ENCODE measurements around the gene TENM3.

The TENM3 gene

GRCh38 chr4:182427554-182427953 is 184.4 kb downstream of the TENM3 start:
- no peaks in the 10 kb centered on the region for H3K36me3 ChIP-seq (ENCODE audit: insufficient read depth, low read length)
- H3K4me2 ChIP-seq (ENCODE audit: low read length), result no peak overlapping the region
- H3K27ac ChIP-seq (ENCODE audit: low read depth, low read length, poor library complexity, severe bottlenecking), result no peak overlapping the region
- H3F3A ChIP-seq (ENCODE audit: insufficient read depth, low read length), result no peaks in the 10 kb centered on the region
- no peaks in the 10 kb centered on the region for H3K9me3 ChIP-seq (ENCODE audit: low read length)
- no peak overlapping the region for H3K4me3 ChIP-seq (ENCODE audit: low read depth, low read length, poor library complexity, severe bottlenecking)
- no peak overlapping the region for H3K9ac ChIP-seq (ENCODE audit: low read length)
- H3K27me3 ChIP-seq (ENCODE audit: insufficient read depth, low read length), result no peaks in the 10 kb centered on the region
- no peaks in the 10 kb centered on the region for H3K9me2 ChIP-seq (ENCODE audit: low read depth, low read length)
- no peaks in the 10 kb centered on the region for H3K4me1 ChIP-seq (ENCODE audit: insufficient read depth, low read length, severe bottlenecking)
- no peaks in the 10 kb centered on the region for H4K20me1 ChIP-seq (ENCODE audit: insufficient read depth, low read length)
- no peaks in the 10 kb centered on the region for H3K79me2 ChIP-seq (ENCODE audit: insufficient read depth, low read length)
- H2AFZ ChIP-seq (ENCODE audit: low read length), result no peak overlapping the region
- TF ChIP-seq CTCF (IDR thresholded peaks at IDR 0.05; ENCODE audit: low read length) (no peak), EZH2 (IDR thresholded peaks at IDR 0.05; ENCODE audit: borderline replicate concordance, low read length) (no peak)

GRCh38 chr4:182429896-182430295 is 186.7 kb downstream of the TENM3 start:
- no peaks in the 10 kb centered on the region for H3F3A ChIP-seq (ENCODE audit: insufficient read depth, low read length)
- H3K27ac ChIP-seq (ENCODE audit: low read depth, low read length, poor library complexity, severe bottlenecking), result no peak overlapping the region
- no peaks in the 10 kb centered on the region for H3K4me1 ChIP-seq (ENCODE audit: insufficient read depth, low read length, severe bottlenecking)
- H3K4me2 ChIP-seq (ENCODE audit: low read length), result no peak overlapping the region
- TF ChIP-seq CTCF (IDR thresholded peaks at IDR 0.05; ENCODE audit: low read length) (no peak), EZH2 (IDR thresholded peaks at IDR 0.05; ENCODE audit: borderline replicate concordance, low read length) (no peak)
- no peaks in the 10 kb centered on the region for H4K20me1 ChIP-seq (ENCODE audit: insufficient read depth, low read length)
- H3K4me3 ChIP-seq (ENCODE audit: low read depth, low read length, poor library complexity, severe bottlenecking), result no peak overlapping the region
- H3K79me2 ChIP-seq (ENCODE audit: insufficient read depth, low read length), result no peaks in the 10 kb centered on the region
- no peaks in the 10 kb centered on the region for H3K36me3 ChIP-seq (ENCODE audit: insufficient read depth, low read length)
- no peaks in the 10 kb centered on the region for H3K9me2 ChIP-seq (ENCODE audit: low read depth, low read length)
- H3K9ac ChIP-seq (ENCODE audit: low read length), result no peak overlapping the region
- no peaks in the 10 kb centered on the region for H3K27me3 ChIP-seq (ENCODE audit: insufficient read depth, low read length)
- no peak overlapping the region for H2AFZ ChIP-seq (ENCODE audit: low read length)
- no peaks in the 10 kb centered on the region for H3K9me3 ChIP-seq (ENCODE audit: low read length)

GRCh38 chr4:182432819-182433218 is 189.6 kb downstream of the TENM3 start:
- Histone ChIP-seq H3K27me3 (ENCODE audit: insufficient read depth, low read length) (no peaks in the 10 kb centered on the region), H3K4me1 (ENCODE audit: insufficient read depth, low read length, severe bottlenecking) (no peaks in the 10 kb centered on the region), H3K4me3 (ENCODE audit: low read depth, low read length, poor library complexity, severe bottlenecking) (no peak overlapping the region), H3K9me2 (ENCODE audit: low read depth, low read length) (no peaks in the 10 kb centered on the region), H3F3A (ENCODE audit: insufficient read depth, low read length) (no peaks in the 10 kb centered on the region), H3K4me2 (ENCODE audit: low read length) (no peak overlapping the region), H2AFZ (ENCODE audit: low read length) (no peak overlapping the region), H3K9me3 (ENCODE audit: low read length) (no peaks in the 10 kb centered on the region), H3K79me2 (ENCODE audit: insufficient read depth, low read length) (no peaks in the 10 kb centered on the region), H3K36me3 (ENCODE audit: insufficient read depth, low read length) (no peaks in the 10 kb centered on the region), H3K27ac (ENCODE audit: low read depth, low read length, poor library complexity, severe bottlenecking) (no peak overlapping the region), H3K9ac (ENCODE audit: low read length) (no peak overlapping the region), H4K20me1 (ENCODE audit: insufficient read depth, low read length) (no peaks in the 10 kb centered on the region)
- TF ChIP-seq CTCF (IDR thresholded peaks at IDR 0.05; ENCODE audit: low read length) (no peak), EZH2 (IDR thresholded peaks at IDR 0.05; ENCODE audit: borderline replicate concordance, low read length) (no peak)
